Keratinocyte (primary cell): Measurements from ENCODE around the gene SP6.

Experiments
- EZH2 ChIP-seq: IDR thresholded peaks from one replicate; pipeline ENCODE4 v1.6.1; 2012; ENCODE audit warnings: inconsistent platforms, mild to moderate bottlenecking, low read length, moderate library complexity
- TF ChIP-seq, protein P1 (sequence below), 3 experiments: IDR thresholded peaks in 1 of 3; conservative IDR thresholded peaks in 1 of 3; optimal IDR thresholded peaks in 1 of 3; 2 replicates in 2 of 3; 3 replicates in 1 of 3; pipeline versions ENCODE3 to v1.5.1; 2011; ENCODE audit warnings: low read length in 3 of 3, mild to moderate bottlenecking in 3 of 3, moderate library complexity in 2 of 3, control low read depth in 1 of 3, inconsistent platforms in 1 of 3; ENCODE audit not compliant: insufficient read depth in 2 of 3; ENCODE audit errors: extremely low read depth in 1 of 3

DNA sequence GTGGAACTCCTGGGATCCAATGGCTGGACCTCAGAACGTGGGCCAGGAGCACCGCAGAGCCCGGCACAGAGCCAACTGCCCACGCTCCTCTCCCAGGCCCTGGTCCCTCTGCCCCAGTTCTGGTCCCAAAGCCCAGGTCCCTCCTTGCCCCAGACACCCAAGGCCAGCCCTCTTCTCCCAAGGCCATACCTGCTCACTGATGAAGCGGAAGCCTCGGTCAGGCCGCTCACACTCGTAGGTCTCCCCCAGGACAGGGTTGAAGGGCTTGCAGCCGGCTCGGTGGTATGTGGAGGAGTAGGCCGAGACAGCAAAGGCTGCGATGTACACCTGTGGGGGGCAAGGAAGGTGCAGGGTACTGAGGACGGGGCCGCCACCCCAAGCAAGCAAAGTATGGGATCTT, 37.9 kb downstream of the SP6 start:
- TF ChIP-seq, protein P1, sequence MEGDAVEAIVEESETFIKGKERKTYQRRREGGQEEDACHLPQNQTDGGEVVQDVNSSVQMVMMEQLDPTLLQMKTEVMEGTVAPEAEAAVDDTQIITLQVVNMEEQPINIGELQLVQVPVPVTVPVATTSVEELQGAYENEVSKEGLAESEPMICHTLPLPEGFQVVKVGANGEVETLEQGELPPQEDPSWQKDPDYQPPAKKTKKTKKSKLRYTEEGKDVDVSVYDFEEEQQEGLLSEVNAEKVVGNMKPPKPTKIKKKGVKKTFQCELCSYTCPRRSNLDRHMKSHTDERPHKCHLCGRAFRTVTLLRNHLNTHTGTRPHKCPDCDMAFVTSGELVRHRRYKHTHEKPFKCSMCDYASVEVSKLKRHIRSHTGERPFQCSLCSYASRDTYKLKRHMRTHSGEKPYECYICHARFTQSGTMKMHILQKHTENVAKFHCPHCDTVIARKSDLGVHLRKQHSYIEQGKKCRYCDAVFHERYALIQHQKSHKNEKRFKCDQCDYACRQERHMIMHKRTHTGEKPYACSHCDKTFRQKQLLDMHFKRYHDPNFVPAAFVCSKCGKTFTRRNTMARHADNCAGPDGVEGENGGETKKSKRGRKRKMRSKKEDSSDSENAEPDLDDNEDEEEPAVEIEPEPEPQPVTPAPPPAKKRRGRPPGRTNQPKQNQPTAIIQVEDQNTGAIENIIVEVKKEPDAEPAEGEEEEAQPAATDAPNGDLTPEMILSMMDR (optimal IDR thresholded peaks at IDR 0.05 in 1 of 3, IDR thresholded peaks at IDR 0.05 in 1 of 3, conservative IDR thresholded peaks at IDR 0.05 in 1 of 3; ENCODE audit: extremely low read depth in 1 of 3, insufficient read depth in 2 of 3, low read length in 3 of 3) = no peak
- TF ChIP-seq EZH2 = no peak
